A673 (cell line): Measurements from ENCODE around the gene CCS. TPM values are rescaled to one million over a fixed set of nuclear protein-coding genes. Genes with fewer than 3 reads are reported as not detected.

Experiments used
- BruUV-seq: library from RNA; stranded (reverse); fragments of 400-500 nt; replicated peaks from 2 replicates; lab custom pipeline; 2021; lab: Mats Ljungman, UMichigan
- CTCF ChIA-PET: fragments of 300-600 bp; sonication (Branson Sonifier 250); formaldehyde crosslinking; loops from one replicate; lab custom pipeline; 2022; ENCODE audit warnings: antibody characterized with exemption; lab: Charles Lee
- POLR2A ChIA-PET: fragments of 300-600 bp; sonication (Branson Sonifier 250); formaldehyde crosslinking; loops from one replicate; lab custom pipeline; 2022; ENCODE audit warnings: antibody characterized with exemption; ENCODE audit not compliant: low non-redundant PET; lab: Charles Lee
- DNase-seq: peaks from one replicate; pipeline ENCODE4 v3.0.0-alpha.2; 2015; ENCODE audit warnings: low spot score
- H3K27ac ChIP-seq: fragments of 200-600 bp; sonication (generic); 2 replicates; pipeline ENCODE4 v1.5.1; 2016; ENCODE audit warnings: mixed run types, low read depth, mild to moderate bottlenecking, mixed read lengths, antibody characterized with exemption, low read length; ENCODE audit not compliant: poor library complexity, severe bottlenecking
- H3K27me3 ChIP-seq: fragments of 200-600 bp; sonication (generic); replicated peaks from 2 replicates; pipeline ENCODE4 v1.6.1; 2017; ENCODE audit warnings: mixed run types, low read depth, mild to moderate bottlenecking, mixed read lengths, antibody characterized with exemption, low read length; ENCODE audit not compliant: insufficient read depth, poor library complexity
- H3K36me3 ChIP-seq: fragments of 200-600 bp; sonication (generic); 2 replicates; pipeline ENCODE4 v1.6.1; 2016; ENCODE audit warnings: mixed run types, mild to moderate bottlenecking, mixed read lengths, antibody characterized with exemption, low read length; ENCODE audit not compliant: insufficient read depth, poor library complexity, severe bottlenecking
- H3K4me1 ChIP-seq: fragments of 200-600 bp; sonication (generic); 2 replicates; pipeline ENCODE4 v1.6.1; 2017; ENCODE audit warnings: mixed run types, mild to moderate bottlenecking, mixed read lengths, antibody characterized with exemption, low read length; ENCODE audit not compliant: insufficient read depth, poor library complexity, severe bottlenecking
- H3K4me3 ChIP-seq: fragments of 200-600 bp; sonication (generic); 2 replicates; pipeline ENCODE4 v1.5.1; 2016; ENCODE audit warnings: low read depth, mixed run types, mild to moderate bottlenecking, mixed read lengths, low read length; ENCODE audit not compliant: poor library complexity, severe bottlenecking
- H3K9me3 ChIP-seq: fragments of 200-600 bp; sonication (generic); 2 replicates; pipeline ENCODE4 v1.6.1; 2016; ENCODE audit warnings: mixed run types, low read depth, mild to moderate bottlenecking, mixed read lengths, antibody characterized with exemption, low read length; ENCODE audit not compliant: poor library complexity, severe bottlenecking
- EZH2 ChIP-seq: fragments of 200-600 bp; sonication (generic); IDR thresholded peaks from 2 replicates; pipeline ENCODE4 v1.6.1; 2017; ENCODE audit warnings: borderline replicate concordance, low read depth, mild to moderate bottlenecking, mixed read lengths, antibody characterized with exemption, low read length; ENCODE audit not compliant: poor library complexity, severe bottlenecking
- intact Hi-C: fragments of 100-400 bp; cut with micrococcal nuclease; formaldehyde crosslinking; loops from one replicate; pipeline ENCODE4 v1.10.0; 2022; ENCODE audit not compliant: unreplicated experiment
- total RNA-seq: library from RNA; stranded (reverse); gene quantifications from 2 replicates; pipeline ENCODE4 v1.2.3, GENCODE V29; 2021
- TF ChIP-seq, protein P1 (sequence below): fragments of 300-800, 200-600 bp; sonication (generic); conservative IDR thresholded peaks from 2 replicates; pipeline ENCODE4 v1.5.1; 2017; ENCODE audit warnings: low read depth, mild to moderate bottlenecking, antibody characterized with exemption, low read length, moderate library complexity, mixed read lengths

The CCS gene
- total RNA-seq, 1 experiment from 2014 or later = 43.8 TPM

DNA sequence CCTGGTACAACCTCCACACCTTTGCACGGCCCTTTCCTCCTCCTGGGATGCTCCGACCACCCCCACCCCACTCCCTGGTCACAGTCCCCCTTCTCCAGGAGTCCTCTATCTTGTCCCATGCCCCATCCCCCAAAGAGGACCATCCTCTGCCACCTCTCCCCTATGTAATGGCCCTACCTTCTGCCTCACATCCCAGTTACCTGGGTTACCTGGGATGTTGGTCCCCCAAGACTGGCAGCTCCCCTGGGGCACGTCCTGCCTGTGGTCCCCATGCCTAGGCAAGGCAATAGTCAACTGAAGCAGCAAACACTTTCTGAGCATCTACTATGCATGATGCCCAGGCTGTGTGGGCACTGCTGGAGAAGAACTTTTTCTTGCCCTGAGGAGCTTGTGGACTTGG lies 37.6 kb upstream of the CCS start:
- no peaks in the 10 kb centered on the region for H3K36me3 ChIP-seq
- H3K4me1 ChIP-seq = no peaks in the 10 kb centered on the region
- H3K9me3 ChIP-seq = no peaks in the 10 kb centered on the region
- CTCF ChIA-PET = no interaction called here
- no TSS peak for BruUV-seq
- H3K4me3 ChIP-seq = no peak overlapping the region
- intact Hi-C loops = no loop called here
- DNase-seq = no peak
- POLR2A ChIA-PET = no interaction called here
- H3K27ac ChIP-seq = no peak overlapping the region
- no peak for TF ChIP-seq EZH2
- TF ChIP-seq, protein P1, sequence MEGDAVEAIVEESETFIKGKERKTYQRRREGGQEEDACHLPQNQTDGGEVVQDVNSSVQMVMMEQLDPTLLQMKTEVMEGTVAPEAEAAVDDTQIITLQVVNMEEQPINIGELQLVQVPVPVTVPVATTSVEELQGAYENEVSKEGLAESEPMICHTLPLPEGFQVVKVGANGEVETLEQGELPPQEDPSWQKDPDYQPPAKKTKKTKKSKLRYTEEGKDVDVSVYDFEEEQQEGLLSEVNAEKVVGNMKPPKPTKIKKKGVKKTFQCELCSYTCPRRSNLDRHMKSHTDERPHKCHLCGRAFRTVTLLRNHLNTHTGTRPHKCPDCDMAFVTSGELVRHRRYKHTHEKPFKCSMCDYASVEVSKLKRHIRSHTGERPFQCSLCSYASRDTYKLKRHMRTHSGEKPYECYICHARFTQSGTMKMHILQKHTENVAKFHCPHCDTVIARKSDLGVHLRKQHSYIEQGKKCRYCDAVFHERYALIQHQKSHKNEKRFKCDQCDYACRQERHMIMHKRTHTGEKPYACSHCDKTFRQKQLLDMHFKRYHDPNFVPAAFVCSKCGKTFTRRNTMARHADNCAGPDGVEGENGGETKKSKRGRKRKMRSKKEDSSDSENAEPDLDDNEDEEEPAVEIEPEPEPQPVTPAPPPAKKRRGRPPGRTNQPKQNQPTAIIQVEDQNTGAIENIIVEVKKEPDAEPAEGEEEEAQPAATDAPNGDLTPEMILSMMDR = no peak
- H3K27me3 ChIP-seq = peaks cover 21% of the 10 kb centered on the region

DNA sequence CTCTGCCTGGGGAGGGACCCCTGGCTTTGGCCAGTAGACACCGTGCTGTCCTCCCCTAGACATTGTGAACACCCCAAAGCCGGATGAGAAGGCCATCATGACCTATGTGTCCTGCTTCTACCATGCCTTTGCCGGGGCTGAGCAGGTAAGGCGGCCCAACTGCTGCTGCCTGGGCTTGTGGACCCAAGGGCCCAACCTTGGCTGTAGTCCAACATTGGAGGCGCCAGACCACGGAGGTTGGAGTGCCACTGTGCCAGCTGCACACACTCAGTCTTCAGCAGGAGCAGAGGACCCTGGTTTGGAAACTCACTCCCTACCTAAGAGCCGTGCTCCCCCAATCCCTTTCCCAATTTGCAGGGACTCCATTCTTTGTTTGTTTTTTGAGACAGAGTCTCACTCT lies 36.9 kb upstream of the CCS start:
- POLR2A ChIA-PET = no interaction called here
- H3K4me1 ChIP-seq = no peaks in the 10 kb centered on the region
- TF ChIP-seq, protein P1 = no peak
- no peak for TF ChIP-seq EZH2

DNA sequence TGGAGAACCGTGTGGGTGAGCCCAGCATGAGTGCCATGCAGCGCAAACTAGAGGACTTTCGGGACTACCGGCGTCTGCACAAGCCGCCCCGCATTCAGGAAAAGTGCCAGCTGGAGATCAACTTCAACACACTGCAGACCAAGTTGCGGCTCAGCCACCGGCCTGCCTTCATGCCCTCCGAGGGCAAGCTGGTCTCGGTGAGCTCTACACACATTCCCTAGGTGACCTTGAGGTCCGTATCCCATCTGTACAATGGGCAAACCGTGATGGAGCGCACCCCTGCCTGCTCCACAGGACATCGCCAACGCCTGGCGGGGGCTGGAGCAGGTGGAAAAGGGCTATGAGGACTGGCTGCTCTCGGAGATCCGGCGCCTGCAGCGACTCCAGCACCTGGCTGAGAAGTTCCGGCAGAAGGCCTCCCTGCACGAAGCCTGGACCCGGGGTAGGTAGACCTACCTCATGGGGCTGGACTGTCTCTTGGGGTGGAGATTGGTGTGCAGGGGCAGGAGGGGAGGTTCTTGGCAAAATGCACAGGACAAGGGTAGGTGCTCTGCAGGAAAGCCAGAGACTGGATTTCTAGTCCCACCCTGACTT lies 35.2 kb upstream of the CCS start:
- no peaks in the 10 kb centered on the region for H3K4me1 ChIP-seq
- intact Hi-C loops = no loop called here
- ChIA-PET POLR2A (no interaction called here), CTCF (no interaction called here)
- H3K27ac ChIP-seq = no peak overlapping the region
- no peaks in the 10 kb centered on the region for H3K9me3 ChIP-seq
- H3K4me3 ChIP-seq = no peak overlapping the region
- TF ChIP-seq, protein P1 = no peak
- TF ChIP-seq EZH2 = no peak
- peaks cover 21% of the 10 kb centered on the region for H3K27me3 ChIP-seq
- no TSS peak for BruUV-seq
- DNase-seq = no peak
- H3K36me3 ChIP-seq = no peaks in the 10 kb centered on the region

More for the DNA sequence above, 36.9 kb upstream of the CCS start:
- no peaks in the 10 kb centered on the region for H3K36me3 ChIP-seq
- BruUV-seq = no TSS peak
- H3K9me3 ChIP-seq = no peaks in the 10 kb centered on the region
- intact Hi-C loops = no loop called here
- CTCF ChIA-PET = no interaction called here
- no peak overlapping the region for H3K4me3 ChIP-seq
- H3K27me3 ChIP-seq = peaks cover 21% of the 10 kb centered on the region
- no peak for DNase-seq
- no peak overlapping the region for H3K27ac ChIP-seq
